Measurements from ENCODE around the gene AFG3L2. TPM values are rescaled to one million over a fixed set of nuclear protein-coding genes. Genes with fewer than 3 reads are reported as not detected.

AFG3L2 gene
- total and polyA plus RNA-seq, 2 of the 13 experiments (the other 11 are each of a cell fraction or from before 2014, with no cell fraction given), result 28.6 to 86.9 TPM

- no peak overlapping the region for H2AFZ ChIP-seq (ENCODE audit: low read length)
- H3K9ac ChIP-seq (ENCODE audit: insufficient read depth, low read depth, low read length), result no peak overlapping the region
- peaks cover 42% of the 10 kb centered on the region for H3K4me1 ChIP-seq (ENCODE audit: insufficient read depth, low read length)
- H3K4me3 ChIP-seq (replicated peaks in 1 of 3; ENCODE audit: insufficient read depth in 1 of 3, low read depth in 2 of 3, low read length in 3 of 3), result peak overlapping the region in 1 of 3 experiments; percentile 75; a peak in 1 of 6 replicates
- no peaks in the 10 kb centered on the region for H3K9me3 ChIP-seq (ENCODE audit: low read length)
- no peaks in the 10 kb centered on the region for H4K20me1 ChIP-seq (ENCODE audit: insufficient read depth, low read length)
- H3K27ac ChIP-seq (ENCODE audit: extremely low read length, insufficient read depth, low read length), result no peak overlapping the region
- intact Hi-C loops (cut with micrococcal nuclease; ENCODE audit: unreplicated experiment) (no loop called here), in situ Hi-C loops (cut with HindIII; ENCODE audit: extremely low pct_ligation_motif_present, low pct_unique_long_range_greater_than_20kb) (no loop called here)
- no TSS peak for BruUV-seq (replicated peaks)
- CTCF ChIA-PET (ENCODE audit: low intra/inter-chr PET ratio, low total read pairs), result no interaction called here
- TF ChIP-seq ZKSCAN5 (CRISPR knock-in tag; IDR thresholded peaks at IDR 0.05) (no peak), HMG20B (CRISPR knock-in tag; conservative IDR thresholded peaks at IDR 0.05) (no peak), FIP1L1 (IDR thresholded peaks at IDR 0.05; ENCODE audit: borderline replicate concordance, insufficient read depth, low read depth, low read length) (no peak), GABPB1 (CRISPR knock-in tag; IDR thresholded peaks at IDR 0.05) (0 out of 2 replicates have a peak, but pooled peaks have one; percentile 7)
- H3K36me3 ChIP-seq (replicated peaks in 1 of 2; ENCODE audit: control insufficient read depth in 1 of 2, insufficient read depth in 2 of 2, low read length in 2 of 2), result no peaks in the 10 kb centered on the region
- 70% methylated on average over 16 of the region's 37 CpGs for WGBS (ENCODE audit: low lambda C conversion rate)
- POLR2A ChIA-PET, result interaction anchor here (2.8 kb wide), 1 partner anchor 8 kb away, joined by 12 read pairs; no protein-coding TSS in a partner anchor
- no peak for DNase-seq (ENCODE audit: low spot score)
- ATAC-seq, result peak; percentile 29
- peaks cover 1 to 25% of the 10 kb centered on the region in 2 experiments; a peak in 3 of 5 replicates for H3K27me3 ChIP-seq (ENCODE audit: control insufficient read depth in 1 of 2, insufficient read depth in 2 of 2, low read length in 2 of 2)
- H3K4me2 ChIP-seq (ENCODE audit: low read depth, low read length), result peak overlapping the region; percentile 82
- no peak for FAIRE-seq
- no peaks in the 10 kb centered on the region for H3K79me2 ChIP-seq (ENCODE audit: insufficient read depth, low read length)
These were observed 89.8 kb downstream of the AFG3L2 start for GRCh38 chr18:12287131-12287681.

GRCh38 chr18:12283666-12284065, 93.4 kb downstream of the AFG3L2 start:
- no peak overlapping the region for H3K4me3 ChIP-seq (replicated peaks in 1 of 3; ENCODE audit: insufficient read depth in 1 of 3, low read depth in 2 of 3, low read length in 3 of 3)
- no peak overlapping the region for H2AFZ ChIP-seq (ENCODE audit: low read length)
- intact Hi-C loops (cut with micrococcal nuclease; ENCODE audit: unreplicated experiment), result loop anchor here (5.0 kb wide), 1 partner anchor 374 kb away; the partner anchor contains the start of gene SPIRE1
- H4K20me1 ChIP-seq (ENCODE audit: insufficient read depth, low read length), result no peaks in the 10 kb centered on the region
- 6% methylated on average over 1 of the region's 1 CpG for WGBS (ENCODE audit: low lambda C conversion rate)
- no peaks in the 10 kb centered on the region for H3K79me2 ChIP-seq (ENCODE audit: insufficient read depth, low read length)
- DNase-seq (ENCODE audit: low spot score) (no peak), ATAC-seq (no peak), FAIRE-seq (no peak)
- POLR2A ChIA-PET, result no interaction called here
- TF ChIP-seq SRSF1 (optimal IDR thresholded peaks at IDR 0.05; ENCODE audit: low read depth, low read length) (no peak), ZNF639 (CRISPR knock-in tag; conservative IDR thresholded peaks at IDR 0.05) (no peak), ZNF121 (CRISPR knock-in tag; IDR thresholded peaks at IDR 0.05) (no peak), FUBP1 (CRISPR knock-in tag; IDR thresholded peaks at IDR 0.05; ENCODE audit: borderline replicate concordance) (no peak), HIVEP1 (CRISPR knock-in tag; IDR thresholded peaks at IDR 0.05) (no peak), EEA1 (CRISPR knock-in tag; IDR thresholded peaks at IDR 0.05; ENCODE audit: borderline replicate concordance) (no peak), SIN3B (IDR thresholded peaks at IDR 0.05; ENCODE audit: low read length) (no peak), ZNF737 (CRISPR knock-in tag; IDR thresholded peaks at IDR 0.05; ENCODE audit: borderline replicate concordance) (no peak), PAF1 (CRISPR knock-in tag; IDR thresholded peaks at IDR 0.05) (no peak), ZUFSP (CRISPR knock-in tag; IDR thresholded peaks at IDR 0.05; ENCODE audit: borderline replicate concordance) (no peak)
- peaks cover 0 to 15% of the 10 kb centered on the region in 2 experiments; a peak in 2 of 5 replicates for H3K27me3 ChIP-seq (ENCODE audit: control insufficient read depth in 1 of 2, insufficient read depth in 2 of 2, low read length in 2 of 2)
- in situ Hi-C loops (cut with HindIII; ENCODE audit: extremely low pct_ligation_motif_present, low pct_unique_long_range_greater_than_20kb), result no loop called here
- peaks cover 33% of the 10 kb centered on the region for H3K4me1 ChIP-seq (ENCODE audit: insufficient read depth, low read length)
- no peaks in the 10 kb centered on the region for H3K36me3 ChIP-seq (replicated peaks in 1 of 2; ENCODE audit: control insufficient read depth in 1 of 2, insufficient read depth in 2 of 2, low read length in 2 of 2)
- no peak overlapping the region for H3K27ac ChIP-seq (ENCODE audit: extremely low read length, insufficient read depth, low read length)
- no peak overlapping the region for H3K4me2 ChIP-seq (ENCODE audit: low read depth, low read length)
- no peak overlapping the region for H3K9ac ChIP-seq (ENCODE audit: insufficient read depth, low read depth, low read length)
- CTCF ChIA-PET (ENCODE audit: low intra/inter-chr PET ratio, low total read pairs), result no interaction called here
- no peaks in the 10 kb centered on the region for H3K9me3 ChIP-seq (ENCODE audit: low read length)
- BruUV-seq (replicated peaks), result no TSS peak

Data from HepG2 (cell line).